Osteocyte (in vitro differentiated cells): ENCODE data around the gene ITGB4. TPM values are rescaled to one million over a fixed set of nuclear protein-coding genes. Genes with fewer than 3 reads are reported as not detected.
"Not testable (repeated sequence)": the region's sequence is repeated elsewhere in the genome, so short reads cannot be mapped to it uniquely, and the experiment has no call there.

Experiments used
- DNase-seq: peaks from one replicate; pipeline ENCODE4 v3.0.0; 2021; ENCODE audit warnings: mixed read lengths; ENCODE audit not compliant: unreplicated experiment; ENCODE audit errors: extremely low spot score
- H3K27ac Mint-ChIP-seq: one replicate; pipeline ENCODE4 v1.8.0; 2021; ENCODE audit warnings: mild to moderate bottlenecking, mixed read lengths; ENCODE audit not compliant: unreplicated experiment
- H3K27me3 Mint-ChIP-seq: one replicate; pipeline ENCODE4 v1.8.0; 2021; ENCODE audit warnings: mixed read lengths; ENCODE audit not compliant: unreplicated experiment
- H3K36me3 Mint-ChIP-seq: one replicate; pipeline ENCODE4 v1.8.0; 2021; ENCODE audit warnings: mixed read lengths; ENCODE audit not compliant: unreplicated experiment
- H3K4me1 Mint-ChIP-seq: one replicate; pipeline ENCODE4 v1.8.0; 2021; ENCODE audit warnings: mixed read lengths; ENCODE audit not compliant: unreplicated experiment
- H3K4me3 Mint-ChIP-seq: one replicate; pipeline ENCODE4 v1.8.0; 2021; ENCODE audit warnings: mild to moderate bottlenecking, moderate library complexity, mixed read lengths; ENCODE audit not compliant: unreplicated experiment
- H3K9me3 Mint-ChIP-seq: one replicate; pipeline ENCODE4 v1.8.0; 2021; ENCODE audit warnings: mixed read lengths; ENCODE audit not compliant: unreplicated experiment
- CTCF ChIP-seq: fragments of 200-600 bp; sonication (generic); IDR thresholded peaks from 2 replicates; pipeline ENCODE4 v1.5.0; 2021; ENCODE audit warnings: antibody characterized with exemption, mild to moderate bottlenecking, moderate library complexity
- total RNA-seq: library from RNA; stranded (reverse); gene quantifications from 2 replicates; pipeline ENCODE4 v1.2.1, GENCODE V29; 2021

ITGB4 gene
- total RNA-seq, 1 donor from 2014 or later: 460 TPM

- Mint-ChIP-seq H3K9me3 (no peaks in the 10 kb centered on the region), H3K36me3 (peaks cover 22% of the 10 kb centered on the region), H3K27ac (no peak overlapping the region), H3K4me1 (peaks cover 13% of the 10 kb centered on the region), H3K4me3 (no peak overlapping the region), H3K27me3 (no peaks in the 10 kb centered on the region)
- TF ChIP-seq CTCF: no peak
- no peak for DNase-seq
These were observed 34.7 kb downstream of the ITGB4 start for GRCh38 chr17:75755990-75756389.

DNA sequence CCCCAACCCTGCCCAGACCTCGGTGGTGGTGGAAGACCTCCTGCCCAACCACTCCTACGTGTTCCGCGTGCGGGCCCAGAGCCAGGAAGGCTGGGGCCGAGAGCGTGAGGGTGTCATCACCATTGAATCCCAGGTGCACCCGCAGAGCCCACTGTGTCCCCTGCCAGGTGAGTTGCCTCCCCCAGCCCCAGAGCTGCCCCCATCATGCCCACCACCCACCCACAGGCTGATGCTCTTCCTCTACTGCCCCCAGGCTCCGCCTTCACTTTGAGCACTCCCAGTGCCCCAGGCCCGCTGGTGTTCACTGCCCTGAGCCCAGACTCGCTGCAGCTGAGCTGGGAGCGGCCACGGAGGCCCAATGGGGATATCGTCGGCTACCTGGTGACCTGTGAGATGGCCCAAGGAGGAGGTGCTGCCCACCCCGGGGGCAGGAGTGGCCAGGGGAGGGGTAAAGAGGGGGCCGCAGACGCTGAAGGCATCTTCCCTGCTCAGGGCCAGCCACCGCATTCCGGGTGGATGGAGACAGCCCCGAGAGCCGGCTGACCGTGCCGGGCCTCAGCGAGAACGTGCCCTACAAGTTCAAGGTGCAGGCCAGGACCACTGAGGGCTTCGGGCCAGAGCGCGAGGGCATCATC lies 35.3 kb downstream of the ITGB4 start:
- no peak for TF ChIP-seq CTCF
- DNase-seq: no peak
- peaks cover 10% of the 10 kb centered on the region for H3K4me1 Mint-ChIP-seq
- H3K4me3 Mint-ChIP-seq: no peak overlapping the region
- peaks cover 17% of the 10 kb centered on the region for H3K36me3 Mint-ChIP-seq
- H3K27ac Mint-ChIP-seq: no peak overlapping the region
- H3K9me3 Mint-ChIP-seq: no peaks in the 10 kb centered on the region
- no peaks in the 10 kb centered on the region for H3K27me3 Mint-ChIP-seq

- Mint-ChIP-seq H3K4me1 (peaks cover 10% of the 10 kb centered on the region), H3K36me3 (peaks cover 17% of the 10 kb centered on the region), H3K9me3 (no peaks in the 10 kb centered on the region), H3K27me3 (no peaks in the 10 kb centered on the region), H3K4me3 (no peak overlapping the region), H3K27ac (no peak overlapping the region)
- no peak for DNase-seq
- no peak for TF ChIP-seq CTCF
These were observed 35.9 kb downstream of the ITGB4 start for GRCh38 chr17:75757086-75757681.

DNA sequence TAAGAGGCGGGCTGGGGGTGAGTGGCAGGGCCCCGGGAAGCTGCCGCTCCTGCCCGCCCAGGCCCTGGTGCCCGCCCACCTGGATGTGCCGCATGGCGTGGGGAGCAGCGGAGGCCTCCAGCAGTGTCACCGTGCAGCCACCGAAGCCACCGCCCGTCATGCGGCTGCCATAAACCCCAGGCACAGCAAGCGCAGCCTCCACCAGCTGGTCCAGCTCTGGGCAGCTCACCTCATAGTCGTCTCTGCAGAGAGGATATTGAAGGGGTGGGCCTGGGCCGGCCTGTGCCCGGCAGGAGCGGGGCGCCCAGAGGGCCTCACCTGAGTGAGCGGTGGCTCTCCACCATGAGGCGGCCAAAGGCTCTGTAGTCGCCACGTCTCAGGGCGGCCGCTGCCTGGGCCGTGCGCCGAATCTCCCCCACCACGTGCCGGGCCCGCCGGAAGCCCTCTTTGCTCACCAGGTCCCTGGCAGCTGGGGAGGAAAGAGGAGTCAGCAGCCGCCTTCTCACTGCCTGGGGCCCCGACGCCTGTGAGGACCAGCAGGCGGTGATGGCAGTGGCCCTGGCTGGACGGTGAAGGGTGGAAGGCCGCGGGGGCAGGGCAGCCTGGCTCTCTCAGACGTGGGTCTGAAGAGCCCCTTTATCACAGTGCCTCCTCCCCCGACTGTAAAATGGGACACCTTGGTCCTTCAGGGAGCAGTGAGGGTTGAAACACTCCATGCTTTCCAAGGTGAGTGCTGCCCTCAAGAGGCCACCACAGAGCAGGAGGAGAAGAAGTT lies 37.1 kb downstream of the ITGB4 start:
- Mint-ChIP-seq H3K27me3 (no peaks in the 10 kb centered on the region), H3K4me3 (no peak overlapping the region), H3K9me3 (no peaks in the 10 kb centered on the region), H3K4me1 (peaks cover 18% of the 10 kb centered on the region), H3K36me3 (peaks cover 16% of the 10 kb centered on the region), H3K27ac (no peak overlapping the region)
- TF ChIP-seq CTCF: peak; percentile 39
- no peak for DNase-seq

DNA sequence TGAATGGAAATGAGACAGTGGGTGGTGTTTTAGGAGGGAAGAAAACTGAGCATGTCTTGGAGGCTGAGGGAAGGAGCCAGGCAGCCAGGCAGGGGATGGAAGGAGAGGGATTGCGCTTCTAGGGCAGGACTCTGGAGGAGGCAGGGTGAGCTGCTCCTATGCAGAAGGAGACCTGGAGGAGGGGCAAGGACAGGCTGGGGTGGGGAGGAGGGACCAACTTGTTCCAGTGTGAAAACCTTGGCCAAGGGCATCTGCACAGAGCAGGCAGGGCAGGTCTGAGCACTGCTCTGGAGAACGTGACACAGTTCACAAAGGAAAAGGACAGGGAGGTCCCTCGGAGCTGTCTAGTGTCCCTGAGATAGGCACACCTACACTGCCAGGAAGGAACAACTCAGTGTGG lies 38.2 kb downstream of the ITGB4 start:
- Mint-ChIP-seq H3K9me3 (no peaks in the 10 kb centered on the region), H3K4me3 (no peak overlapping the region), H3K27me3 (no peaks in the 10 kb centered on the region), H3K36me3 (peaks cover 16% of the 10 kb centered on the region), H3K27ac (no peak overlapping the region), H3K4me1 (peaks cover 25% of the 10 kb centered on the region)
- no peak for TF ChIP-seq CTCF
- DNase-seq: no peak

DNA sequence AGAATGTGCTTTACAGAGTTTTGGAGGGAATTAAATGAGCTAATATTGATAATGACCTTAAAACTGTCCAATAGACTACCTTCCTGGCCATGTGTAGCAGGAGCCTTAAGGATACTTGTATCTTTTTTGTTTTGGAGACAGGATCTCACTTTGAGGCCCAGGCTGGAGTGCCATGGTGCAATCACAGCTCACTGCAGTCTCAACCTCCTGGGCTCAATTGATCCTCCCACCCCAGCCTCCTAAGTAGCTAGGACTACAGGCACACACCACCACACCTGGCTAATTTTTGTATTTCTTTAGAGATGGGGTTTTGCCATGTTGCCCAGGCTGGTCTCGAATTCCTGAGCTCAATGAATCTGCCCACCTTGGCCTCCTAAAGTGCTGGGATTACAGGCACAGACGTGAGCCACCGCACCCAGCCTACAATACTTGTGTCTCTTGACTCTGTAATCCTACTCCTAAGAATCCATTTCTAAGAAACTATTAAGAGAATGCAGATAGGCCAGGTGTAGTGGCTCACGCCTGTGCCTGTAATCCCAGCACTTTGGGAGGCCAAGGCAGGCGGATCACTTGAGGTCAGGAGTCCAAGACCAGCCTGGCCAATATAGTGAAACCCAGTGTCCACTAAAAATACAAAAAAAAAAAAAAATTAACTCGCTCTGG lies 38.9 kb downstream of the ITGB4 start:
- not testable (repeated sequence) for DNase-seq, H3K36me3 Mint-ChIP-seq, H3K9me3 Mint-ChIP-seq, H3K27me3 Mint-ChIP-seq, H3K4me3 Mint-ChIP-seq, H3K27ac Mint-ChIP-seq
- peaks cover 20% of the 10 kb centered on the region for H3K4me1 Mint-ChIP-seq
